IMR-90 (cell line): ENCODE measurements around the gene GAS7. TPM values are rescaled to one million over a fixed set of nuclear protein-coding genes. Genes with fewer than 3 reads are reported as not detected.

Experiments used
- ATAC-seq: fragments of 200-7000 bp; cut with Tn5 transposase; 2 replicates; pipeline ENCODE4 v1.9.1; 2020; ENCODE audit warnings: low read depth, mild to moderate bottlenecking, moderate library complexity
- BruUV-seq: library from RNA; stranded (reverse); fragments of 400-500 nt; replicated peaks from 2 replicates; lab custom pipeline; 2021; lab: Mats Ljungman, UMichigan
- CTCF ChIA-PET: fragments of 300-600 bp; formaldehyde crosslinking; extraction: SDS; loops from one replicate; lab custom pipeline; 2021; ENCODE audit warnings: antibody characterized with exemption; lab: Yijun Ruan, JAX
- POLR2A ChIA-PET: fragments of 300-600 bp; sonication (Branson Sonifier 250); formaldehyde crosslinking; loops from one replicate; lab custom pipeline; 2022; ENCODE audit warnings: antibody characterized with exemption; ENCODE audit not compliant: unreplicated experiment; lab: Charles Lee
- DNase-seq: peaks from one replicate; pipeline ENCODE4 v3.0.0; 2013
- H2AFZ ChIP-seq: replicated peaks from 2 replicates; pipeline ENCODE3; 2013; ENCODE audit warnings: low read length, mild to moderate bottlenecking; ENCODE audit not compliant: poor library complexity
- H2AK5ac ChIP-seq: 2 replicates; pipeline ENCODE4 v1.6.1; 2013; ENCODE audit warnings: low read depth, low read length, inconsistent platforms
- H2AK9ac ChIP-seq: replicated peaks from 2 replicates; pipeline ENCODE3; 2013; ENCODE audit warnings: mild to moderate bottlenecking, low read depth, low read length, moderate library complexity; ENCODE audit not compliant: poor library complexity
- H2BK120ac ChIP-seq: 2 replicates; pipeline ENCODE4 v1.6.1; 2013; ENCODE audit warnings: low read depth, low read length, inconsistent platforms
- H2BK15ac ChIP-seq: 3 replicates; pipeline ENCODE4 v1.6.1; 2013; ENCODE audit warnings: low read depth, low read length, inconsistent platforms
- H2BK20ac ChIP-seq: 2 replicates; pipeline ENCODE4 v1.6.1; 2013; ENCODE audit warnings: low read depth, mild to moderate bottlenecking, inconsistent platforms, low read length, moderate library complexity
- H2BK5ac ChIP-seq: 2 replicates; pipeline ENCODE4 v1.6.1; 2013; ENCODE audit warnings: mild to moderate bottlenecking, low read depth, low read length, inconsistent platforms; ENCODE audit not compliant: poor library complexity, severe bottlenecking
- H3K14ac ChIP-seq: replicated peaks from 2 replicates; pipeline ENCODE4 v1.6.1; 2013; ENCODE audit warnings: low read depth, low read length, inconsistent platforms
- H3K18ac ChIP-seq: 2 replicates; pipeline ENCODE4 v1.6.1; 2013; ENCODE audit warnings: low read depth, low read length, control low read depth
- H3K23ac ChIP-seq: 2 replicates; pipeline ENCODE4 v1.6.1; 2013; ENCODE audit warnings: low read depth, low read length, inconsistent platforms
- H3K27ac ChIP-seq: 2 replicates; pipeline ENCODE4 v1.5.1; 2013; ENCODE audit warnings: mild to moderate bottlenecking, control low read depth, low read length; ENCODE audit not compliant: insufficient read depth
- H3K27me3 ChIP-seq: 2 replicates; pipeline ENCODE4 v1.6.1; 2013; ENCODE audit warnings: low read length; ENCODE audit not compliant: control insufficient read depth, insufficient read depth
- H3K36me3 ChIP-seq: 2 replicates; pipeline ENCODE4 v1.6.1; 2013; ENCODE audit warnings: low read length, mixed read lengths; ENCODE audit not compliant: control insufficient read depth, insufficient read depth
- H3K4ac ChIP-seq: 2 replicates; pipeline ENCODE4 v1.6.1; 2013; ENCODE audit warnings: low read depth, low read length, inconsistent platforms
- H3K4me1 ChIP-seq: 2 replicates; pipeline ENCODE4 v1.6.1; 2013; ENCODE audit warnings: low read length, mixed read lengths; ENCODE audit not compliant: control insufficient read depth, insufficient read depth
- H3K4me2 ChIP-seq: 2 replicates; pipeline ENCODE4 v1.6.1; 2013; ENCODE audit warnings: low read depth, mild to moderate bottlenecking, control low read depth, low read length, moderate library complexity
- H3K4me3 ChIP-seq: 2 replicates; pipeline ENCODE4 v1.5.1; 2013; ENCODE audit warnings: low read depth, mild to moderate bottlenecking, control low read depth, low read length, moderate library complexity; ENCODE audit not compliant: insufficient read depth
- H3K56ac ChIP-seq: 2 replicates; pipeline ENCODE4 v1.6.1; 2013; ENCODE audit warnings: low read length, inconsistent platforms; ENCODE audit not compliant: insufficient read depth; ENCODE audit errors: extremely low read depth
- H3K79me1 ChIP-seq, 2 experiments: 2 replicates each; pipeline ENCODE4 v1.6.1; 2013; ENCODE audit warnings: low read length in 2 of 2, inconsistent platforms in 1 of 2, low read depth in 1 of 2
- H3K9ac ChIP-seq: 2 replicates; pipeline ENCODE4 v1.6.1; 2013; ENCODE audit warnings: low read depth, low read length, control low read depth
- H3K9me1 ChIP-seq: 2 replicates; pipeline ENCODE4 v1.6.1; 2013; ENCODE audit warnings: low read length, inconsistent platforms; ENCODE audit not compliant: insufficient read depth
- H3K9me3 ChIP-seq: 2 replicates; pipeline ENCODE4 v1.6.1; 2013; ENCODE audit warnings: low read length; ENCODE audit not compliant: control insufficient read depth, insufficient read depth
- H4K20me1 ChIP-seq: 2 replicates; pipeline ENCODE4 v1.6.1; 2013; ENCODE audit warnings: low read length, inconsistent platforms; ENCODE audit not compliant: insufficient read depth
- H4K5ac ChIP-seq: 2 replicates; pipeline ENCODE4 v1.6.1; 2013; ENCODE audit warnings: mild to moderate bottlenecking, low read depth, low read length, control low read depth
- H4K8ac ChIP-seq, 2 experiments: 2 replicates each; pipeline ENCODE4 v1.6.1; 2013; ENCODE audit warnings: low read depth in 2 of 2, low read length in 2 of 2, control low read depth in 1 of 2, inconsistent platforms in 1 of 2
- H4K91ac ChIP-seq: 2 replicates; pipeline ENCODE4 v1.6.1; 2013; ENCODE audit warnings: low read depth, low read length, inconsistent platforms; ENCODE audit not compliant: insufficient read depth
- CEBPB ChIP-seq: IDR thresholded peaks from 2 replicates; pipeline ENCODE4 v1.6.1; 2012; ENCODE audit warnings: low read depth, low read length, improper control_type of control experiment
- ELK1 ChIP-seq: fragments of 150-350 bp; IDR thresholded peaks from 2 replicates; pipeline ENCODE4 v1.6.1; 2016; ENCODE audit warnings: low read depth, mild to moderate bottlenecking, low read length, moderate library complexity, borderline replicate concordance
- WGBS, 2 experiments: methylation state at CpG; one replicate each; pipeline versions ENCODE4 v1.1.5 to v1.1.7; 2013; ENCODE audit warnings: missing lambda C conversion rate in 2 of 2; ENCODE audit not compliant: insufficient read length in 1 of 2; ENCODE audit errors: extremely low coverage in 2 of 2; 5-methylcytosine and 5-hydroxymethylcytosine counted together
- dilution Hi-C: fragments of 300-500 bp; cut with HindIII; formaldehyde crosslinking; loops from one replicate; pipeline ENCODE4 v1.14.3; 2018; ENCODE audit warnings: low sequenced_read_pairs; ENCODE audit not compliant: unreplicated experiment
- in situ Hi-C: fragments of 300-500 bp; cut with MboI; formaldehyde crosslinking; loops from 3 replicates; pipeline ENCODE4 v1.14.3; 2019; ENCODE audit warnings: low sequenced_read_pairs, inconsistent platforms, mixed read lengths
- intact Hi-C: fragments of 100-400 bp; cut with micrococcal nuclease; formaldehyde crosslinking; loops from 2 replicates; pipeline ENCODE4 v1.10.0; 2022
- polyA plus RNA-seq, 3 experiments: library from polyadenylated mRNA; depleted of rRNA; stranded (reverse); fragments of >200 nt; gene quantifications; 2 replicates each; pipeline ENCODE4 v1.2.3, GENCODE V29; 2012; ENCODE audit warnings: low replicate concordance in 1 of 3
- total RNA-seq: library from RNA; depleted of rRNA; stranded (reverse); fragments of >200 nt; gene quantifications from 2 replicates; pipeline ENCODE4 v1.2.3, GENCODE V29; 2012

The GAS7 gene
- total and polyA plus RNA-seq, 2 of the 4 experiments (the other 2 are of a cell fraction), result 4.6 to 5.0 TPM

GRCh38 chr17:9991796-9992195, 206.6 kb downstream of the GAS7 start:
- BruUV-seq, result no TSS peak
- Histone ChIP-seq H3K4me1 (no peaks in the 10 kb centered on the region), H3K27ac (no peak overlapping the region), H3K4me3 (no peak overlapping the region), H3K14ac (no peak overlapping the region), H4K91ac (no peak overlapping the region), H4K8ac (no peak overlapping the region), H2BK20ac (no peak overlapping the region), H2BK5ac (no peak overlapping the region), H2AK5ac (no peak overlapping the region), H3K4ac (no peak overlapping the region), H3K56ac (no peak overlapping the region), H3K9me1 (no peaks in the 10 kb centered on the region), H3K23ac (no peak overlapping the region), H3K27me3 (no peaks in the 10 kb centered on the region), H3K79me1 (no peaks in the 10 kb centered on the region), H2AK9ac (no peak overlapping the region), H3K9me3 (no peaks in the 10 kb centered on the region), H4K5ac (no peak overlapping the region), H3K9ac (no peak overlapping the region), H3K4me2 (no peak overlapping the region), H2AFZ (no peak overlapping the region), H2BK120ac (no peak overlapping the region), H3K36me3 (no peaks in the 10 kb centered on the region), H4K20me1 (no peaks in the 10 kb centered on the region), H2BK15ac (no peak overlapping the region), H3K18ac (no peak overlapping the region)
- TF ChIP-seq CEBPB (no peak), ELK1 (no peak)
- in situ Hi-C loops, result no loop called here
- ChIA-PET CTCF (no interaction called here), POLR2A (no interaction called here)
- dilution Hi-C loops, result no loop called here
- ATAC-seq, result no peak
- DNase-seq, result no peak
- intact Hi-C loops, result no loop called here
- WGBS, 2 experiments, result no CpG with 5 or more reads among the region's 7 CpGs
